Muscle of leg (tissue), 11 donors: ENCODE measurements around the gene COL4A1. TPM values are rescaled to one million over a fixed set of nuclear protein-coding genes. Genes with fewer than 3 reads are reported as not detected.

Experiments
- DNase-seq: peaks from one replicate; pipeline ENCODE4 v3.0.0; 2013
- H3K27ac ChIP-seq: one replicate; pipeline ENCODE4 v1.5.1; 2013; ENCODE audit warnings: mild to moderate bottlenecking, low read length, control low read depth
- H3K27me3 ChIP-seq: one replicate; pipeline ENCODE4 v1.6.1; 2013; ENCODE audit warnings: low read length; ENCODE audit not compliant: control insufficient read depth, insufficient read depth
- H3K36me3 ChIP-seq: one replicate; pipeline ENCODE4 v1.6.1; 2013; ENCODE audit warnings: low read length; ENCODE audit not compliant: control insufficient read depth, insufficient read depth
- H3K4me1 ChIP-seq: one replicate; pipeline ENCODE4 v1.6.1; 2013; ENCODE audit warnings: low read length; ENCODE audit not compliant: control insufficient read depth, insufficient read depth
- H3K4me3 ChIP-seq: one replicate; pipeline ENCODE4 v1.5.1; 2013; ENCODE audit warnings: low read length, control low read depth
- H3K9me3 ChIP-seq: replicated peaks from 2 replicates; pipeline ENCODE4 v1.6.1; 2013; ENCODE audit warnings: low read depth, low read length; ENCODE audit not compliant: control insufficient read depth
- WGBS: methylation state at CpG from one replicate; pipeline ENCODE4 v1.1.5; 2013; ENCODE audit warnings: missing lambda C conversion rate; ENCODE audit not compliant: insufficient coverage; 5-methylcytosine and 5-hydroxymethylcytosine counted together
- polyA plus RNA-seq, 8 donors: library from polyadenylated mRNA; unstranded; fragments of 120-200 nt; gene quantifications; one replicate each; pipeline versions ENCODE4 v1.2.1 to v1.2.3, GENCODE V29; 2013; ENCODE audit warnings: inconsistent platforms in 1 of 8, low replicate concordance in 1 of 8; ENCODE audit not compliant: insufficient read length in 8 of 8, insufficient read depth in 1 of 8
- total RNA-seq: library from RNA; stranded (reverse); fragments of 120-200 nt; gene quantifications from one replicate; pipeline ENCODE4 v1.2.4, GENCODE V29; 2013

COL4A1 gene
- total and polyA plus RNA-seq, 9 donors = 583 to 861 (median 730) TPM

DNA sequence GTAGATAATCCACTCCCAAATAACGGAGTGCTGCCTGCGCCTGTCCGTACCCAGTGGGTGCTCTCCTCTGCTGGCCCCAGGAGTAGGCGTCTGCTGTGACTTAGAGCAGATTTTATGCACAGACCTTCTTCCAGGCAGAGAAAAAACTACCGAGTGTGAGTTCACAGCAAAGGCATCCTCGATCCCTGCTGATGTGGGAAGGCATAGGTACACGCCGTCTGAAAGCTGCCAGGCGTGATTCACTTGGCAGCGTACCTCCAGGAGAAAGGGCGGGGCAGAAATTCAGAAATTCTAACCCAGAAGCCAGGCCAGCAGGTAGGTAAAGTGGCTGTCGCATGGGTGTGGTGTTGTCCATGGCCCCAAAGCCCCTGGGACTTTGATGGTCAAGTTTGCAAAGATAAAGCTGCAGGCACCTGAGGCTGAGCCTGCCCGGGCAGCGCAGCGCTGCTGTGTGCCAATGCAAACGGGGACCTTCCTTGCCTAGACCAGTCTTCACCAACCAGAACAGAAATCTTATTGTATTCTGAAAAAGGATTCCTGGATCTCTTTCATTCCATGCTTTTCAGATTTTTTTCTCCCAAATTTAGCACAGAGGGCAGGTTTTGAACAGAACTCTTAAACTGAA, 36.4 kb upstream of the COL4A1 start:
- 89% methylated on average over 13 of the region's 16 CpGs for WGBS
- DNase-seq = no peak
- Histone ChIP-seq H3K27me3 (no peaks in the 10 kb centered on the region), H3K27ac (no peak overlapping the region), H3K9me3 (no peaks in the 10 kb centered on the region), H3K4me3 (no peak overlapping the region), H3K36me3 (peaks cover 10% of the 10 kb centered on the region), H3K4me1 (peaks cover 57% of the 10 kb centered on the region)

DNA sequence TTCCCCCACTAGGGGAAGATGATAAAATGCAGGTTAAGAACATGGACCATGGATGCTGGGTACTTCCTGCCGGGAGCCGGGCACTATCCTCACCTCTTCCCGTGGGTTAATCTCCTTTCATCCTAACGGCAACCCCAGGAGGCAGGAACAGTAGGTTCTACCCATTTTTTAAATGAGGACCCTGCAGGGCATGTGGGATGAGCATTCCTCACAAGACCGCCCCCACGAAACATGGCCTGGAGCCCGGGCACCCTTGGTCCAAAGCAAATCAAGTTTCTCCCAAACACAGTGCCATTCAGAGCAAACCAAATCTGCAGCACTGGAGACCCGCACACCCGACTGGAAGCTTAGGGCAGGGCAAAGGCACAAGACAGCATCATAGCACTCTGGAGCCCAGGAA, 35.5 kb upstream of the COL4A1 start:
- DNase-seq = no peak
- H3K4me1 ChIP-seq = peaks cover 57% of the 10 kb centered on the region
- no peaks in the 10 kb centered on the region for H3K27me3 ChIP-seq
- 92% methylated on average over 5 of the region's 9 CpGs for WGBS
- no peaks in the 10 kb centered on the region for H3K9me3 ChIP-seq
- peaks cover 10% of the 10 kb centered on the region for H3K36me3 ChIP-seq
- H3K4me3 ChIP-seq = no peak overlapping the region
- no peak overlapping the region for H3K27ac ChIP-seq

GRCh38 chr13:110341445-110342244, 34.7 kb upstream of the COL4A1 start:
- Histone ChIP-seq H3K27me3 (no peaks in the 10 kb centered on the region), H3K4me3 (no peak overlapping the region), H3K36me3 (peaks cover 8% of the 10 kb centered on the region), H3K9me3 (no peaks in the 10 kb centered on the region), H3K27ac (peak overlapping the region; percentile 90), H3K4me1 (peaks cover 57% of the 10 kb centered on the region)
- whole genome bisulfite sequencing = 46% methylated on average over 8 of the region's 14 CpGs
- DNase-seq = peak; percentile 58

DNA sequence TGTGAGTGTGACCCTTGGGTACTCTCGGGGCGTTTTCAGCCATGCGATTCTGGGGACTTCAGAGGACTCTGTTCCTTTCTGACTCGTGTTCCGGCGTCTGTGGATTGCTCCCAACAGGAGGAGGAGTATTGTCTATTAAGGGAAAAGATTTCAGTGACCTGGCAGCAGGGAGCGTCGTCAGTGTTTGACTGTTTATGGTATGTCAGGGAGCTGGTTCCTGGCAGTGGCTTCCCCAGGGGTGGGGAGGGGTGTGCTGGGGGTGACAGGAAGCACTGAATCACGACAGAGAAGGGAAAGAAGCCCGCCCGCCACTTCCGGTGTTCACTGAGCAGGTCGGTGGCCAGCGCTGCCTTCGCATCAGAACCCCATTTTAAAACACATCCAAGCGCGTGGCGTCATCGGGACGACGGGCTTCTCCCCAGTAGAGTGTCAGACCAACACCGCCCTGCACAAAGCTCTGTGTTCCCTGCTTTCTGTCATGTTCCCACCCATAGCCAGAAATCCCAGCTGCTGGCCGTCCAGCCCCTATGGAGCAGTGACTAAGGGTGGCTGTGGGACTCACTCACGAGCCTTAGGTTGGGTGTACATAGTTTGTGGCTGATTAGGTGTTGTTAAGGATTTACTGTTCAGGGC, 34.0 kb upstream of the COL4A1 start:
- Histone ChIP-seq H3K27ac (peak overlapping the region; percentile 90), H3K9me3 (no peaks in the 10 kb centered on the region), H3K4me1 (peaks cover 58% of the 10 kb centered on the region), H3K4me3 (no peak overlapping the region), H3K36me3 (peaks cover 8% of the 10 kb centered on the region), H3K27me3 (no peaks in the 10 kb centered on the region)
- WGBS = 28% methylated on average over 18 of the region's 24 CpGs
- DNase-seq = peak; percentile 80

- Histone ChIP-seq H3K4me3 (no peak overlapping the region), H3K27me3 (no peaks in the 10 kb centered on the region), H3K4me1 (peaks cover 60% of the 10 kb centered on the region), H3K27ac (peak overlapping the region; percentile 90), H3K36me3 (peaks cover 10% of the 10 kb centered on the region), H3K9me3 (no peaks in the 10 kb centered on the region)
- WGBS = 100% methylated on average over 1 of the region's 9 CpGs
- no peak for DNase-seq
Measured at GRCh38 chr13:110339975-110340550, 33.1 kb upstream of the COL4A1 start.

DNA sequence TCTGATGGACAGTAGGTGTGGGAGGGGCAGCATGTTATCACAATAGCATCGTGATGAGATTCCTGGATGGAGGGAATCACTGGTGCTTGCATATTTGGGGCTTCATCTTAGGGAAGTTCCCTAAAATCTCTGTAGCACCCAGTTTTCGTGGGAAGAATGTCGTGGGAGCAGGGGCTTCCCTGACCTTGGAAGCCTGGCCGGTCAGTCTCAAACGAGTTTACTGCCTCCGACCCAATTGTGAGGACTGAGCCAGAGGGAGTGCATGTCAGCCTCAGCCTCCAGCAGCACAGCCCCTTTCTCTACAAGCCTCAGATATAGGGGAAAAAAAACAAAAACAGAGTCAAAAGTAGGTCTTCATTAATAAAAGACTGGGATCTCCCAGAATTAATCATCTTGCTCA, 32.3 kb upstream of the COL4A1 start:
- Histone ChIP-seq H3K9me3 (no peaks in the 10 kb centered on the region), H3K4me1 (peaks cover 61% of the 10 kb centered on the region), H3K36me3 (peaks cover 13% of the 10 kb centered on the region), H3K4me3 (no peak overlapping the region), H3K27me3 (no peaks in the 10 kb centered on the region), H3K27ac (peak overlapping the region; percentile 90)
- no peak for DNase-seq
- WGBS = 47% methylated on average over 5 of the region's 6 CpGs

GRCh38 chr13:110338441-110339101, 31.6 kb upstream of the COL4A1 start:
- H3K36me3 ChIP-seq = peaks cover 18% of the 10 kb centered on the region
- H3K4me3 ChIP-seq = no peak overlapping the region
- WGBS = 0% methylated on average over 9 of the region's 13 CpGs
- peak; percentile 98 for DNase-seq
- no peaks in the 10 kb centered on the region for H3K9me3 ChIP-seq
- H3K27ac ChIP-seq = peak overlapping the region; percentile 90
- H3K4me1 ChIP-seq = peaks cover 67% of the 10 kb centered on the region
- H3K27me3 ChIP-seq = no peaks in the 10 kb centered on the region

DNA sequence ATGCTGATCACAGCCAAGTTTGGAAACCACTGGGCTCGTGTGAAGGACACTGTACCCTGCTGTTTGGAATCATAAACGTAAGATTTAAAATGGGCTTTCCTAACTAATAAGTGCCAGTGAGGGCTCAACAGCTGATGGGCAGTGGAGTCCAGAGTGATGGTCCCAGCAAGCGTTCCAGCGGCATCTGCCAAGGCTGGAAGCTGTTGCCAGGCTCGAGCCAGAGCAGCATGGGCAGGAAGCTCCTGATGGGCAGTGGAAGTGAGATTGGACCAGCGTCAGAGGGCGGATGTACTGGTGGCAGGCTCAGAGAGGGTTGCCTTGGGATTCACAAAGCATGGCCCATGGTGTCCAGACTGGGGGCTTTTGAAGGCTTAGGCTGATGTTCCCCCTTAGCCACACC, 30.3 kb upstream of the COL4A1 start:
- Histone ChIP-seq H3K9me3 (no peaks in the 10 kb centered on the region), H3K4me3 (no peak overlapping the region), H3K36me3 (peaks cover 23% of the 10 kb centered on the region), H3K27ac (peak overlapping the region; percentile 90), H3K27me3 (no peaks in the 10 kb centered on the region), H3K4me1 (peaks cover 71% of the 10 kb centered on the region)
- WGBS = 66% methylated on average over 7 of the region's 7 CpGs
- peak; percentile 81 for DNase-seq

DNA sequence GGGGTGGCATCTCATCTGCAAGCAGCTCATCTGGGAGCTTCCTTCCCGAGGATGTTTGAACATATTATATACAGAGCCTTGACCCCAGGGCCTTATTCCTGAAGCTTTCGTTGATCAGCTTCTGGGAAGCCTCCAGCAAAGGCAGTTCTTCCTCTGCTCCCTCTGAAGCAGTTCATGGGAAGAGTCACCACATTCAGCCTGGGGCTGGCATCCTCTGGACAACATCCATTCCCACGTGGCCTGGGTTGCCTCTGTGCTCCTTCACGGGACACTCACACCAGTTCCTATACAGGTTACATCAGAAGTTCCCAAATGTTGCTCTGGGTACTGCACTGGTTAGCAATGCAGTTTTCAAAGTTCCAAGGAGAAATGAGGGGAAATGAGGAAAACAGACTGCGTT, 29.7 kb upstream of the COL4A1 start:
- DNase-seq = no peak
- 44% methylated on average over 5 of the region's 5 CpGs for WGBS
- Histone ChIP-seq H3K27me3 (no peaks in the 10 kb centered on the region), H3K27ac (peak overlapping the region; percentile 90), H3K4me1 (peaks cover 68% of the 10 kb centered on the region), H3K9me3 (no peaks in the 10 kb centered on the region), H3K36me3 (peaks cover 23% of the 10 kb centered on the region), H3K4me3 (no peak overlapping the region)
